Measurements from ENCODE around the gene LRRC36. TPM values are rescaled to one million over a fixed set of nuclear protein-coding genes. Genes with fewer than 3 reads are reported as not detected.

LRRC36 gene, protein sequence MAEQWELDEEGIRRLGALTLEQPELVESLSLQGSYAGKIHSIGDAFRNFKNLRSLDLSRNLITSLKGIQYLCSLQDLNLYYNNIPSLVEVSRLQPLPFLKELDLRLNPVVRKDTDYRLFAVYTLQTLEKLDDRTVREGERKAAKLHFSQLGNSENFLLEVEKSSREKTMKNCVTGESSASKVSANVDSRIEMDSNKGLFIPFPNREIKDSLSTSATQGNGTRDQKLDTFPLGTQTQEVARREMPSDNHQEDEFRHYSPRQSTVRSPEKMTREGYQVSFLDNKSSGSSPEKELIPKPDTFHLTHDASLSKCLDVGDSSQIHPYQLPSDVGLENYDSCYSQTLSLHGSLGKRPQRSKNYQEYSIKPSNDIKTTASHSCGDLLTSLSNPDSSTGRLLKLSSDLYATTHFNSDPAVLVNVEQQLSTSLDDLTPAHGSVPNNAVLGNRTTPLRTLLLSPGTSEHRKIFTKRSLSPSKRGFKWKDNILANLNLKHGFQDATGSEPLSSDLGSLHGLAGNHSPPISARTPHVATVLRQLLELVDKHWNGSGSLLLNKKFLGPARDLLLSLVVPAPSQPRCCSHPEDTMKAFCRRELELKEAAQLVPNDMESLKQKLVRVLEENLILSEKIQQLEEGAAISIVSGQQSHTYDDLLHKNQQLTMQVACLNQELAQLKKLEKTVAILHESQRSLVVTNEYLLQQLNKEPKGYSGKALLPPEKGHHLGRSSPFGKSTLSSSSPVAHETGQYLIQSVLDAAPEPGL
- 2.5 TPM for polyA plus RNA-seq
- long read RNA-seq, donor 1, result 0 reads
- long read RNA-seq, donor 2, result 0 reads
- long read RNA-seq, donor 3, result 0 reads
- long read RNA-seq, donor 4, result 0 reads
- long read RNA-seq, donor 5, result 0 reads
- long read RNA-seq, donor 6, result 0 reads
- long read RNA-seq, donor 7, result 0 reads
- long read RNA-seq, donor 8, result 0 reads
- long read RNA-seq, donor 9, result 0 reads
- long read RNA-seq, donor 10, result 0 reads
- long read RNA-seq, donor 11, result 0 reads

DNA sequence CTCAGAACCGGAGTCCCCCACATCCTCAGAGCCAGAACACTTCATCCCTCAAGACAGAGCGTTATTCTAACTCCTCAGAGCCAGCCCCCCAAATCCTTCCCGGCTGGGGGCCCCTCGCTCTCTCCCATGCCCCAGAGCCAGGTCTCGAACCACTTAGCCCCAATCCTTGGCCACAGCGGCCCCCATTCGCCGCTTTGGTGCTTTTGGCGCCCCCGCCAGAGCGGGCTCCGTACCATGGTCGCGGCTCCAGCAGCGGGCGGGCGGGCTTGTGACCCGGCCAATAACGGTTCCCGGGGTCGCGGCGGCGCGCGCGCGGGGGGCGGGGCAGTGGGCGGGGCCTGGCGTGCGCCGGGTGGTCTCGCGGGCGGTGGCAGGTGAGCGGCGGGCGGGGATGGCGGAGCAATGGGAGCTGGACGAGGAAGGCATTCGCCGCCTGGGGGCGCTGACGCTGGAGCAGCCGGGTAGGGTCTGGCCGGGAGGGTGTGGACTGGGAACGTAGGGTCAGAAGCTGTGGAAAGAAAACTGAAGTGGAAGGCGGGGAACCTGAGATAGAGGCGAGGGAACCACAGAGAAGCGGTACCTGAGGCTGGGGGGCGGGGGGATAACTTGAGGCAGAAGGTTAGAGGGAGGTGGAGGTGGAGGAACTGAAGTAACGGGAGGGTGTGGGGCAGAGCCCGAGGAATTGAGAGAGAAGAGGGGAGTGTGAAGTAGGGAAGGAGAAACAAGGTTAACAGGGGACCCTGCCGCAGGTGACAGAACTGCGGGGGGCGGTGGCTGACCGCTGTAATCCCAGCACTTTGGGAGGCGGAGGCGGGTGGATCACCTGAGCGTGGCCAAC lies at the start of gene LRRC36, which contains the start of gene KCTD19:
TSS of gene LRRC36 (plus strand) at position 344 of the 838 bp plus-strand sequence. CDS start at position 392, 48 bp downstream.
TSS of gene KCTD19 (minus strand) at position 270 of the 838 bp plus-strand sequence. CDS start at position 236, 34 bp downstream.
- no CpG with 5 or more reads among the region's 61 CpGs for WGBS (ENCODE audit: insufficient coverage, low lambda C conversion rate)
- peak; percentile 64 to 74 for DNase-seq

DNA sequence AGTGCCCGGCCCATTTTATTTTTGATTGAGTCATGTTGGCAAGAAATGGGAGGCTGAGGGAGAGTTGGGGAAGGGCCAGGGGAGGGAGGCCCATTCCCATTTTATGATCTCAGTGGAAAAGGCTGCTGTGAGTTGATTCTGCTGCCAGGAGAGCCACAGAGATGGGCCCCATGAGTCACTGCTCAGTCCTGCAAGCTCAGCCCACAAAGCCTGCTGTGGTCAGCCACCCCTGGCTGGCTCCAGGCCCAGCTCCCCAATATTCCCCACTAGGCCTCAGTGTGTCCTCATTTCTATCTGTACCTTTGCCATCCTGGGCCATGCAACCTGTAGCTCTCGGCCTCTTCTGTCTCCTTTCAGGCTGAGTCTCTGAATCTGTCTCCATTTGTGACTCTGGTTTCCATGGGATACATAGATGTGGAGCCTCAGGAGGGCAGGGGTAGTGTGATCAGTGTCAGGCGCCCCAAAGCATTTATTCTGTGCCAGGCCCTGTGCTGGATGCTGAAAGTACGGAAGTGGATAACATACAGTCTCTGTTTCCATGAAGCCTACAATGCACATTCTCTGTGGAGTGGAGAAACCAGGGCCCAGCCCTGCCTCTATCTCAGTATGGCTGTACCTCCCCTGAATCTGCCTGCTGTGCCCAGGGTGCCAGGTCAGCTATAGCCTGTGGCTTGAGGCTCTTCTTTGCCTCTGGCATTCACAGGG lies 49.2 kb upstream of the LRRC36 start:
- peak overlapping the region; percentile 56 for H3K27ac ChIP-seq (ENCODE audit: low read length)
- peaks cover 20% of the 10 kb centered on the region for H3K4me1 ChIP-seq (ENCODE audit: control insufficient read depth, insufficient read depth, low read length)
- WGBS (ENCODE audit: insufficient coverage, low lambda C conversion rate), result 100% methylated on average over 1 of the region's 4 CpGs
- peak in 1 of 2 donors; percentile 44 for DNase-seq
- H3K9me3 ChIP-seq (ENCODE audit: control insufficient read depth, low read depth, low read length), result peaks cover 5% of the 10 kb centered on the region
- H3K36me3 ChIP-seq (ENCODE audit: control insufficient read depth, insufficient read depth, low read length), result peaks cover 10% of the 10 kb centered on the region
- H3K27me3 ChIP-seq (ENCODE audit: control insufficient read depth, insufficient read depth, low read length), result no peaks in the 10 kb centered on the region
- H3K4me3 ChIP-seq (ENCODE audit: low read length), result no peak overlapping the region

More for the DNA sequence above, at the start of gene LRRC36, which contains the start of gene KCTD19:
- peaks cover 10% of the 10 kb centered on the region for H3K27me3 ChIP-seq (ENCODE audit: control insufficient read depth, insufficient read depth, low read length)
- H3K9me3 ChIP-seq (ENCODE audit: control insufficient read depth, low read depth, low read length), result peaks cover 3% of the 10 kb centered on the region
- peak within 1 kb of the TSS; percentile 53 for H3K4me3 ChIP-seq (ENCODE audit: low read length)
- H3K27ac ChIP-seq (ENCODE audit: low read length), result no peak within 1 kb of the TSS
- H3K36me3 ChIP-seq (ENCODE audit: control insufficient read depth, insufficient read depth, low read length), result no peaks in the 10 kb centered on the region
- H3K4me1 ChIP-seq (ENCODE audit: control insufficient read depth, insufficient read depth, low read length), result peaks cover 8% of the 10 kb centered on the region

DNA sequence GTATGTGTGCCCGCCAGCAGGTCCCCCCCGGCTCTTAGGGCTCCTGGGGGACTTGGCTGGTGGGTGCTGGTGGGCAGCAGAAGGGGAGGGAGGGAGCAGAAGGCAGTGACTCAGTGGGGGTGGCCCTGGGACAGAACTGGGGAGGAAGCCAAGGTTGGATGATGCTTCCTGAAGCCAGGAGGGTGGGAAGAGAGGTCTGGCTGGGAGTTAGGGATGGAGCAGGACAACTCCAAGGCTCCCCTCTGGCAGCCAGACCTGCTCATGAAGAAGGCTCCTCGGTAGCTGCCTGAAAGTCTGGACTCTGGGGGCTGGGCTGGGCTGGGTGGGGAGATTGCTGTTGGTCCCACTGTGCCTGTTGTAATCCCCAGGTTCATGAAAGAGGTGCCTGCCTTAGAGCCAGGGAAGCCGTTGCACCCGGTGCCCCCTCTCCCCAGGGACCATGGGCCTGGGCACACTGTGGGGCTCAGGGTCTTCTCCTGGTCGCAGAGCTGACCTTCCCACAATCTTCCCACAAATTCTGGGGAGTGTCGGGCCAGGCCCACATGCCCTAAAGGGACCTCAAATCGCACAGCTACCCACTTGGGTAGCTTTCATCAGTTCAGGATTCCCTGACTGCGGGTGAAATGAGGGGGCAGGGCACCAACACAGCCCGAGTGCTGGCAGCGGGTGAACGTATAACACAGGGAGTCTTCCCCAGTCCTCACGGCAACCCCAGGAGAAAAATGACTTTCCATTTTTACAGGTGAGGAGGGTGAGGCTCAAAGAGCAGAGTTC lies 48.4 kb upstream of the LRRC36 start:
- peaks cover 5% of the 10 kb centered on the region for H3K9me3 ChIP-seq (ENCODE audit: control insufficient read depth, low read depth, low read length)
- no CpG with 5 or more reads among the region's 13 CpGs for whole genome bisulfite sequencing (ENCODE audit: insufficient coverage, low lambda C conversion rate)
- no peak for DNase-seq
- peak overlapping the region; percentile 56 for H3K27ac ChIP-seq (ENCODE audit: low read length)
- peaks cover 10% of the 10 kb centered on the region for H3K36me3 ChIP-seq (ENCODE audit: control insufficient read depth, insufficient read depth, low read length)
- H3K4me3 ChIP-seq (ENCODE audit: low read length), result peak overlapping the region; percentile 55
- H3K27me3 ChIP-seq (ENCODE audit: control insufficient read depth, insufficient read depth, low read length), result no peaks in the 10 kb centered on the region
- H3K4me1 ChIP-seq (ENCODE audit: control insufficient read depth, insufficient read depth, low read length), result peaks cover 20% of the 10 kb centered on the region

DNA sequence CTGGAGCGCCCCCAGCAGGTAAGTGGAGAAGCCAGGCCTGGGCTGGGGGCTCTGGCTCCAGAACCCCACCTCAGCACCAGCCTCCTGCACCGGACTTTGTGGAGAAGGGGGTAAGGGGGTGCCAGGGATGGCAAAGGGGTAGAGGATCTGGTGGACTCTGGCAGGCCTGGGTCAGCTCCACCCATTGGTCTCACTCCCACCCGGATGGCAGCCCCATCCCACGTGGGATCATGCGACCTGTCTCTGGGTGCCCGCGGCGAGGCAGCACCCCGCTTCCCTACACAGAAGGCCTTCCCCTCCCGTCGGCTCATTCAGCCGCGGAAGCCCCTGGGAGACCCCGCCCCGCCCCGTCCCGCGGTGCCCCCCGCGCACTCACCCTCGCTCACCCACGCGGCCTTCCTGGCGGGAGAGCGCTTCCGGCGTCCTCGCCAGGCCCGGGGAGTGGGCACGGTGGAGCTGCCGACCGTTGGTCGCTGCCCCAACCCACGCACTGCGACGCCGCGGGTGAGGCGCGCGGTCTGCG lies 47.8 kb upstream of the LRRC36 start:
- DNase-seq, result peak in 1 of 2 donors; percentile 66

DNA sequence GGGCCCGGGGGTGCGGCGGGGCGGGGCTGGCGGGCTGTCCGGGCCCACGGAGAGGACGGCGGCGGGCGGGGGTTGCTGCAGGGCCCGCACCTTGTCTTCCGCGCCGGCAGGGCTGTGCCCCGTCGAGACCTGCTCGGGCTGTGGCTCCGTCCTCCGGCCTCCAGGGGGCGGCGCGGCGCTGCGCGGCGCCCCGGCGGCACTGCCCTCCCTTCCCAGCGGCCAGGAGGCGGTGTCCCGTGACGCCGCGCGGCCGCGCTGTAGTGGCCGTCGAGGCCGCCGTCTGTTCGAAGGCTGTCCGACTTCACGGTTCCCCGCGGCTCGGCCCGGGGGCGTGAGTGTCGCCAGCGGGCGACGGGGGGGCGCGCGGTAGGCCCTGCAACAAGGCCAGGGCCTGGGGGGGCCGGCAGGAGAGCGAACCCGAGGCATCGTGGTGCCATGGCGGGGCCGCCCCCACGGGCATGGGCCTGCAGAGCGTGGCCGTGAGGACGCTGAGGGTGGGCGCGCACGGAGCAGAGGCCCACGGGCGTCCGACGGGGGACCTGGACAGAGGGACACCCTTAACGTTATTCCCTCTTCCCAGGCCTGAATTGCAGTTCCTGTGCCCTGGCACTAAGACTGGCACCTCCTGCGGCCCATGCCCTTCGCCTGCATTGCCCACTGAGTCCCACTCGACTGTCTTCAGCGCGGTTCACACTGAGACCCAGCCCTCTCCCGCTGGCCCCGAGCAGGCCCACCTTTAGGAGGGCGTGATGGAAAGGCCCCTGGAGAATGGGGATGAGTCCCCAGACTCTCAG lies 47.1 kb upstream of the LRRC36 start, which contains the start of gene PLEKHG4:
TSS of gene PLEKHG4 (plus strand) at position 237 of the 794 bp plus-strand sequence. CDS start at position 750, 513 bp downstream.
- peaks cover 20% of the 10 kb centered on the region for H3K4me1 ChIP-seq (ENCODE audit: control insufficient read depth, insufficient read depth, low read length)
- peaks cover 5% of the 10 kb centered on the region for H3K9me3 ChIP-seq (ENCODE audit: control insufficient read depth, low read depth, low read length)
- no peaks in the 10 kb centered on the region for H3K27me3 ChIP-seq (ENCODE audit: control insufficient read depth, insufficient read depth, low read length)
- H3K4me3 ChIP-seq (ENCODE audit: low read length), result peak within 1 kb of the TSS; percentile 55
- peak within 1 kb of the TSS; percentile 8 for H3K27ac ChIP-seq (ENCODE audit: low read length)
- DNase-seq, result peak; percentile 82 to 86
- WGBS (ENCODE audit: insufficient coverage, low lambda C conversion rate), result no CpG with 5 or more reads among the region's 83 CpGs
- peaks cover 10% of the 10 kb centered on the region for H3K36me3 ChIP-seq (ENCODE audit: control insufficient read depth, insufficient read depth, low read length)

More for the DNA sequence above, 47.8 kb upstream of the LRRC36 start:
- Histone ChIP-seq H3K36me3 (ENCODE audit: control insufficient read depth, insufficient read depth, low read length) (peaks cover 10% of the 10 kb centered on the region), H3K4me3 (ENCODE audit: low read length) (peak overlapping the region; percentile 55), H3K4me1 (ENCODE audit: control insufficient read depth, insufficient read depth, low read length) (peaks cover 20% of the 10 kb centered on the region), H3K27ac (ENCODE audit: low read length) (no peak overlapping the region), H3K27me3 (ENCODE audit: control insufficient read depth, insufficient read depth, low read length) (no peaks in the 10 kb centered on the region), H3K9me3 (ENCODE audit: control insufficient read depth, low read depth, low read length) (peaks cover 5% of the 10 kb centered on the region)
- no CpG with 5 or more reads among the region's 42 CpGs for WGBS (ENCODE audit: insufficient coverage, low lambda C conversion rate)

DNA sequence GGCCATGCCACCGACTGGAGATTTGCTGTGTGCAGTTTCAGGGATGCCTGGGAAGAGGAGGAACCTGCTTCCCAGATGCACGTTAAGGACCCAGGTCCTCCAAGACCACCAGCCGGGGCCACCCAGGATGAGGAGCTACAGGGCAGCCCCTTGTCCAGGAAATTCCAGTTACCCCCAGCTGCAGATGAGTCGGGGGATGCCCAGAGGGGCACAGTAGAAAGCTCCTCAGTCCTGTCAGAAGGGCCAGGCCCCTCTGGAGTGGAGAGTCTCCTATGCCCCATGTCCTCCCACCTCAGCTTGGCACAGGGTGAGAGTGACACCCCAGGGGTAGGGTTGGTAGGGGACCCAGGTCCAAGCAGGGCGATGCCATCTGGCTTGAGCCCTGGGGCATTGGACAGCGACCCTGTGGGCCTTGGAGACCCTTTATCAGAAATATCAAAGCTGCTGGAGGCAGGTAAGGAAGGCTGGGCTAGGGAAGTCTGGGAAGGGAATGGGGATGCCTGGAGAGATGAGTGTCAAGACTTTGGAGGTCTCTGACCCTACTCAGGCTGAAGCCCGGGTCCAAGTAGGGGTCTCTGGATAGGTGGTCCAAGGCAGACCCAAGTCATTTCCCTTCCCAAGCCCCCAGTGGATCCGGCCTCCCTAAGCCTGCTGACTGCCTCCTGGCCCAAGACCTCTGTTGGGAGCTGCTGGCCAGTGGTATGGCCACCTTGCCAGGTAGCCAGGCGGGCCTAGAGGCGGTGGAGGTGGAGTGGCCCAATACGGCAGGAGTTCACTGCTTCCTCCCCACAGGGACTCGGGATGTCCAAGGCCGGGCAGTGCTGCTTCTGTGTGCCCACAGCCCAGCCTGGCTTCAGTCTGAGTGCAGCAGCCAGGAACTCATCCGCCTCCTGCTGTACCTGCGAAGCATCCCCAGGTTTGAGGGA lies 46.3 kb upstream of the LRRC36 start:
- Histone ChIP-seq H3K27ac (ENCODE audit: low read length) (no peak overlapping the region), H3K9me3 (ENCODE audit: control insufficient read depth, low read depth, low read length) (peaks cover 5% of the 10 kb centered on the region), H3K36me3 (ENCODE audit: control insufficient read depth, insufficient read depth, low read length) (peaks cover 10% of the 10 kb centered on the region), H3K27me3 (ENCODE audit: control insufficient read depth, insufficient read depth, low read length) (no peaks in the 10 kb centered on the region), H3K4me1 (ENCODE audit: control insufficient read depth, insufficient read depth, low read length) (peaks cover 20% of the 10 kb centered on the region), H3K4me3 (ENCODE audit: low read length) (no peak overlapping the region)
- no CpG with 5 or more reads among the region's 15 CpGs for WGBS (ENCODE audit: insufficient coverage, low lambda C conversion rate)
- DNase-seq, result no peak

DNA sequence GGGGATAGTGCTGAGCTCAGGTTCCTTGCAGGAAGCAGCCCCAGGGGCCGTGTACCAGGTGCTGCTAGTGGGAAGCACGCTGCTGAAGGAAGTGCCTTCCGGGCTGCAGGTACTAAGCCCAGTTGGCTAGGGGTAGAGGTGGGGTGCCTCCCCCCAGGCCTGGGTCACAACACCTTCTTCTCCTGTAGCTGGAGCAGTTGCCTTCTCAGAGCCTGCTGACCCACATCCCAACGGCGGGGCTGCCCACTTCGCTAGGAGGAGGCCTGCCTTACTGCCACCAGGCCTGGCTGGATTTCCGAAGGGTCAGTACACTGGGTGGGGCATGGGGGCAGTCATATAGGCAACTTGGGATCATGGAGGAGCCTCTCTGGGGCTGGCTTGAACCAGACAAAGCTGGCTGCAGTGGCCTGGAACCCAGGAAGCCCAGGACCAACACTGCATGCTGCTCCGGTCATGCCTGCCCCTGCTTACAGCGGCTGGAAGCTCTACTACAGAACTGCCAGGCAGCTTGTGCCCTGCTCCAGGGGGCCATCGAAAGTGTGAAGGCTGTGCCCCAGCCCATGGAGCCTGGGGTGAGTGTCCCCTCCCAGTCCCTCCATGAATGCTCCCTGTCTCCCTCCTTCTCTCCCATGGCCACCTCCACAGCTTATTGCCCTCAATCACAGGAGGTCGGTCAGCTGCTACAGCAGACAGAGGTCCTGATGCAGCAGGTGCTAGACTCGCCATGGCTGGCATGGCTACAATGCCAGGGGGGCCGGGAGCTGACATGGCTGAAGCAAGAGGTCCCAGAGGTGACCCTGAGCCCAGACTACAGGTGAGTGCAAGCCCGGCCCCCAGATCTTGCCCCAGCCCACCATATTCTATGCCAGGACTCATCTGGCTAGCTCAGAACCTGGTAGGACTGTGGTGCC lies 44.8 kb upstream of the LRRC36 start:
- no peak for DNase-seq
- H3K4me1 ChIP-seq (ENCODE audit: control insufficient read depth, insufficient read depth, low read length), result peaks cover 18% of the 10 kb centered on the region
- no CpG with 5 or more reads among the region's 14 CpGs for WGBS (ENCODE audit: insufficient coverage, low lambda C conversion rate)
- no peak overlapping the region for H3K4me3 ChIP-seq (ENCODE audit: low read length)
- H3K36me3 ChIP-seq (ENCODE audit: control insufficient read depth, insufficient read depth, low read length), result peaks cover 5% of the 10 kb centered on the region
- H3K9me3 ChIP-seq (ENCODE audit: control insufficient read depth, low read depth, low read length), result peaks cover 5% of the 10 kb centered on the region
- H3K27me3 ChIP-seq (ENCODE audit: control insufficient read depth, insufficient read depth, low read length), result no peaks in the 10 kb centered on the region
- H3K27ac ChIP-seq (ENCODE audit: low read length), result no peak overlapping the region
